ENCODE data around the gene ULBP2. TPM values are rescaled to one million over a fixed set of nuclear protein-coding genes. Genes with fewer than 3 reads are reported as not detected.

ULBP2 gene
- total and polyA plus RNA-seq, 2 of the 8 experiments (the other 6 are each of a cell fraction or from before 2014, with no cell fraction given): 0.05 TPM; not detected in 1

GRCh38 chr6:149918151-149918905, 23.5 kb upstream of the ULBP2 start (continued):
- no peak for TF ChIP-seq CHD7 (IDR thresholded peaks at IDR 0.05; ENCODE audit: insufficient replicate concordance, low read length)
- TF ChIP-seq SIX5 (IDR thresholded peaks at IDR 0.05; ENCODE audit: low read depth, low read length): no peak
- TF ChIP-seq E2F6 (IDR thresholded peaks at IDR 0.05): no peak

All from H1 (cell line).